A204.1 (cell line): Measurements from ENCODE around the gene ANK3.
"Not testable (repeated sequence)": the region's sequence is repeated elsewhere in the genome, so short reads cannot be mapped to it uniquely, and the experiment has no call there.

Source experiments
- FAIRE-seq: peaks from 2 replicates; lab custom pipeline; 2012; peaks lifted over from hg19 to GRCh38; lab: Jason Lieb, UNC

ANK3 gene

DNA sequence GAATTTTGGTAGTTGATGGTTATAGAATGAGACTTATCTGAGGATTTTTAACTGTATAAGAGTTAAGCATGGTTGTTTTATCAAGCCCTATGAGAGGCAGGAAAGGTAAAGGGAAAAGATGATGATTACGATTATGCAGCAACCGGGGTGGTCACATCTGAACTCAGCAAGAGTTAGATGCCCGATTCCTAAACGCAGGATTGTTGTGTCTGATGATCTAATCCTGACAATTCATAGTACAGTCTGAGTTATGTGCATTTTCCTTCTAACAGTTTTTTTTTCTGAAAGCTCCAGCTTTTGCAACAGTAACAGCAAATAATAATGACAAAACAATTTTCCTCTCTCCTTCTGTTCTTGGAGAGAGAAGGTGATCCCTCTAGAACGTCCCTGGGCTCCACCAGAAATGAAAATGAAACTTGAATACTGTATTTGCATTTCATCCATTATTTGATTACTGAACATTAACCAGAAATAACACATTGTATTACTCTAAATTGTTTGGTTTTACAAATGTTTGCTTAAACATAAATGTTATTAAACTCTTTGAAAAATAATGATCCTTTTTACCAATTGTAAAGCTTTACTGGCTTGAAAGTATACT is 306.8 kb downstream of the ANK3 start:
- no peak for FAIRE-seq

- no peak for FAIRE-seq
Observed at GRCh38 chr10:60082341-60082740, 307.3 kb downstream of the ANK3 start.

DNA sequence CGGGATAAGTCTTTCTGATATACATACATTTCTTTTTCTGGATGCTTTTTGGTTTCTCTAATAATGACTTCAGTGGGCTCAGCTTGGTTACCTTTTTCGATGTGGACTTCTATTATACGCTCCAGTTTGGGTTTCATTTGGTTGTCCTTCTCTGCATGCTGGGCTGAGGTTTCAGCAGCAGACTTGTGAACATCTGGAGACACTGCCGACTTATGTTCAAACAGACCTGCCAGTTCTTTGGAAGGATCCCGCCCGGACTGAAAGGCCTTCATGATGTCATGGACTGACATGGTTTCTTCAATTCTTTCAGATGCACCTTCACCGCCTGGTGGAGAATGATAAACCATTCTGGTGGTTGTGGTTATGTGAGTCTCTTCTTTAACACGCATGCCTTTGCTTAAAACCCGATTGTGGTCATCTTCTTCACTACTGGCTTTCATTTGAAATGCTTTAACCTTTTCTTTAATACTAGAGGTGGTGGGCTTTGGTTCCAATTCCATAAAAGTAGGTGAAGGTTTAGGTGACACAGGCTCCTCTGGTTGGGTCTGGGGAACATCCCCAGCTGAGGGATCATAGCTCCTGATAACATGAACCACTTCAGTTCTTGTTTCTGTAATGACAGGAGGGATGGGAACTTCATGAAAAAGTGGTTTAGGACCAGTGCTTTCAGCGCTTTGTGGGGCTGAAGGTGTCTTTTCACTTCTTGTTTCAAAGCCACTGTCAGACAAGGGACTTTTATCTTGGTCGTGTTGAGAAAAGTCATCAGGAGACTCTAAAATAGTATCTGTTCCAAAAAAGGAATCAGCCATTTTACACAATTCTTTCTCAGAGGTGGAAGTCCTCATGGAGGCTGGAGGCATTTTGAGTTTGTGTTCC is 315.7 kb downstream of the ANK3 start:
- no peak for FAIRE-seq

- no peak for FAIRE-seq
Observed at GRCh38 chr10:60073397-60073780, 316.3 kb downstream of the ANK3 start.

DNA sequence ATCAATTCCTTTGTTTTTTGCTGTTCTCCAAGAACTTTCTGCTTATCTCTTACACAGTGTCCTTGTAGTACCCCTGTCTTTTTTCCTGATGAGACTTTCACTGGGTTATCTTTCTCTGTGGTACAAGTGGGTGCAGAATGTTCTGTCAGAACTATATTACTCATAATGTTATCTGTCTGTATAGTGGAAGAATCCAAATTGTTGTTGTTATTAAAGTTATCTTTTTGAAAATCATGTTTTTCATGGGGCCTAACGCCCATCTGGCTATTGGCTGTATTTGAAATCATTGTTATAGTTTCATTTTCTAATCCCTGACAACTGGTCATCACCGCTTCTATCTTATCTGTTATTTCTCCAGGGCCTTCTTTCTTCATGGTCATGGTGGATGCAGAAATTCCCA is 320.4 kb downstream of the ANK3 start:
- no peak for FAIRE-seq

- no peak for FAIRE-seq
Observed at GRCh38 chr10:60050366-60050765, 339.3 kb downstream of the ANK3 start.

DNA sequence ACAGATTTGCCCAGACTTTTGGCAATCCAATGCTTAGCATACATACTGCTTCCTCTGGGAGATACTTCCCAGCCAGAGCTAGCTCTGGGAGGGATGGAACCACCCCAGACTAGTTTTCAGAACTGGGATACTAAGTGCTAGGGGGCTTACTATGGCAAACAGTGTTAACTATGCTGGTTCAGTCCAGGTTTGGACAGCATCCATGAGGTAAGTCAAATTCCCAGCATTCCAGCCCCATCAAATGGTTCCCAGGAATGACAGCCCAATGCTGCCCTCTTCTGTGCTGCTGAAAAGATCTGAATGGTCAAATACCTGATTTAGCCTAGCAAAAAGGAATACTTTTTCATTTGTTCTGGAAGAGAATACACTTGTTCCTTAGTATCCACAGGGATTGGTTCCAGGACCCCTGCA is 341.6 kb downstream of the ANK3 start:
- FAIRE-seq, result no peak

- FAIRE-seq, result no peak
Observed at GRCh38 chr10:60045571-60045970, 344.1 kb downstream of the ANK3 start.

DNA sequence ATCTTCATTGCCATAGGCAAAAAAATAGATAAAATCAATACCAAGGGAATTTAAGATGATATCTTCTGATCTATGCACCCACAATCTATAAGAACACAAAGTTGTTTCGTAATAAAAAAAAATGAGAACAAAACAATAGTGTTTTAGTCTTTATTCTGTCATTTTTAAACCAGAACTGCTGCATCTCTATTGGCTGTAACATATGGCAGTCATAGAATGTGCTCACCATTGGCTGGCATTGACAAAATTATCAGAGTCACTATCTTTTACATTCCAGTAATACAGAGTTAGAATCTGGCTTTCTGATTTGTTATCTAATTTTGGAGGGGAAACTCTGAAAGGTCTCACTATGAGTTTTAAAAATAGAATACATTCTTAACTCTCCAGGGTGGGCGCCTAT is 344.7 kb downstream of the ANK3 start:
- FAIRE-seq, result no peak

DNA sequence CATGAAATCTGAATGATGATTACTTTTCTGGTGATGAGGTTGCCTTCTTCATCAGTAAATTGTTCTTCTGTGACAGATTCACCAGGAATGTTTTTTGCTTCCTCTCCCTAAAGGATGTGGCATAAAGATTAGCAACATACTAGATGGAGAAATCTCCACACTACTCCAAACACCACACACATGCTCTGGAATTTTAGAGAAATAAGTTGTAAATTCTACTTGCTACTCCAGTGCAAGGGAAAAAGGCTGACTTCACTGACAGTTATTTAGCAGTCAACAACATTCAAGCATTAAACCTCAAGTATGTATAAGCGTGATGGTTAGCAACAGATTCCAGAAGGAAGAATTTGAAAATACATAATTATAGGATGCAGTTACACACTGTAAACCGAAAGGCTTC is 345.4 kb downstream of the ANK3 start:
- no peak for FAIRE-seq

- FAIRE-seq, result no peak
Observed at GRCh38 chr10:60043561-60044241, 346.0 kb downstream of the ANK3 start.

GRCh38 chr10:60042914-60043313 is 346.8 kb downstream of the ANK3 start:
- no peak for FAIRE-seq

DNA sequence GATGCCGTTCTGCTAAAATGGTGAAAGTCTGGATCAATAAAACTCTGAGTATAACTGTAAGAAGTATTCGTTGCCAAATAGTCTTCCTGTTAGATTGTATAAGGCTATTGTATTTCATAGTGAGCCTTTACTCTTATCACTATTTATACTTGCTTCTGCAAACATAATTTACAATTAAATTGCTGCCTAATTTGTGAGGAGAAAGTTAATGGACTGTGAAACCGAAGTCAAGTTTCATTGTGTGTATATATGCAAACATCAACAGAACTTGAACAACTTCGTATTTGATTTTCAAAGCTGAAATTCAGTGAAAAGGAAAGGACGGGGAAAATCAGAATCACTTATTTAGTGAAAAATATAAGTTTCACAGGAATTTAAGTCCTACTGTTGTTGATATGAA is 347.4 kb downstream of the ANK3 start:
- FAIRE-seq, result no peak

- no peak for FAIRE-seq
Observed at GRCh38 chr10:60041489-60042133, 348.1 kb downstream of the ANK3 start.

GRCh38 chr10:60040014-60040662 is 349.5 kb downstream of the ANK3 start:
- no peak for FAIRE-seq

DNA sequence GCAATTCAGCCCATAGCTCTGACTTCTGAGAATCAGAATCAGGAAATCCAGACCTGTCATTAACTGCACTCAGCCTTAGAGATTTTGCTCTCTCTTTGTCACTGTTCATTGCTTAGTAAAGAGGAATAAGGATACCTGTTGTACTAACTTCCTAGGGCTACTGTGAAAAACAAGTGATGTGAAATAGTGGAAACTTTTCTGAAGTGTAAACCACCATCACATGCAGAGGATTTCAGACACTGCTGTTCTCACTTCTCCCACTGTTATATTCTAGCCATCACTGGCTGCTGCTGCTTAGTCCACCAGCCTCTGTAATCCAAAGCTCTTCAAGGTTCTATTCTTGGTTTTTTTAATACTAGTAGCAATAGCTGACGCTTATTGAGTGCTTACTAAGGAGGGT is 353.7 kb downstream of the ANK3 start:
- no peak for FAIRE-seq

- FAIRE-seq, result not testable (repeated sequence)
Observed at GRCh38 chr10:60035375-60035774, 354.3 kb downstream of the ANK3 start.

DNA sequence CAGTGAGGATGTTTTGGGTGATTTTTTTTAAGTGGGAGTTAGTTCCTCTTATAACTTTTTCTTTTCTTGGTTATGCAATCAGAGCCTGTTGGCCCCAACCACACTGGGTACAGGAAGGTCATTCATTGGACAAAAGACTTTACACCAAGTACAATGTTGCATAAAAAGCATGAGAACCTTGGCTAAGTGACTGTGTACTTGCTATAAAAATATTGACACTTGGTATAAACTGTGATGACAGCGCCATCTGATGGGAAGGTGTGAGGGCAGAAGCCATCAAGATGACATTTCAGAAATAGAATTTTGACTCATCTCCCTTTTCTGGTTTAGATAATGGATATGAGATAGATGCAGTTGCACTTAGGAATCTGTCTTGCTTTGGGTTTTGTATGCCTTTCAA is 357.0 kb downstream of the ANK3 start:
- peak; percentile 94 for FAIRE-seq

GRCh38 chr10:60031664-60032063 is 358.0 kb downstream of the ANK3 start:
- no peak for FAIRE-seq

GRCh38 chr10:60031183-60031582 is 358.5 kb downstream of the ANK3 start:
- FAIRE-seq, result no peak

DNA sequence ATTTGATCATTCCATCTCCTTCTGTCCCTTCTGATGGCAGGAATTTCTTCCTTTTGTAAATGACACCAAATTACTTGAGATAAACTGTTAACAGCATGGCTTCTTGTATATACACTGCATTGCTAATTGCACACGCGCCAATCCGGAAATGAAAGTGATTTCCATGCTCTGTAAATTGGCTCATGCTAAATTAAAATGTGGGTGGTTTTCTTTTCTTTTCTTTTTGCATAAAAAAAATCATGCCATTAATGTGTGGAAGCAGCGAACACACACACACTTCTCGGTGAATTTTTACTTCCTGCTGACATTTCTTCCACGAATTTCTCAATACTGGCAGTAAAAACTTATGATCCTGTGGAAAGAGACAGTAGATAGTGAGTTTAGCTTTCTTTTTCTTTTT is 360.2 kb downstream of the ANK3 start:
- FAIRE-seq, result no peak

GRCh38 chr10:60028081-60028480 is 361.6 kb downstream of the ANK3 start:
- FAIRE-seq, result no peak
